ENCODE data around the gene FAN1.

FAN1 gene

GRCh38 chr15:30953731-30954378, 50.1 kb downstream of the FAN1 start:
- H3K27me3 ChIP-seq (ENCODE audit: control insufficient read depth in 3 of 3, insufficient read depth in 3 of 3, low read depth in 1 of 3, low read length in 3 of 3) = no peaks in the 10 kb centered on the region
- no peak overlapping the region for H4K8ac ChIP-seq (ENCODE audit: low read depth, low read length)
- no peak overlapping the region for H2BK12ac ChIP-seq (ENCODE audit: low read length)
- H4K91ac ChIP-seq (ENCODE audit: low read depth, low read length, poor library complexity) = no peak overlapping the region
- peak overlapping the region; percentile 59 for H3K14ac ChIP-seq (ENCODE audit: low read length)
- H2AK5ac ChIP-seq (ENCODE audit: low read depth, low read length) = peak overlapping the region; percentile 79
- H2BK15ac ChIP-seq (ENCODE audit: low read length) = no peak overlapping the region
- H3K27ac ChIP-seq (replicated peaks; ENCODE audit: low read length) = no peak overlapping the region
- H2BK5ac ChIP-seq (ENCODE audit: low read length) = no peak overlapping the region
- H3K9me3 ChIP-seq (replicated peaks in 1 of 2; ENCODE audit: control insufficient read depth in 2 of 2, insufficient read depth in 1 of 2, low read depth in 1 of 2, low read length in 2 of 2) = peaks cover 2 to 14% of the 10 kb centered on the region in 2 donors
- H3K4me1 ChIP-seq (ENCODE audit: control insufficient read depth in 2 of 2, insufficient read depth in 1 of 2, low read depth in 1 of 2, low read length in 2 of 2) = peaks cover 0 to 1% of the 10 kb centered on the region in 2 donors
- H3K79me1 ChIP-seq (ENCODE audit: low read depth, low read length) = no peaks in the 10 kb centered on the region
- no CpG with 5 or more reads among the region's 7 CpGs for WGBS, 2 donors (ENCODE audit: extremely low coverage in 2 of 2, insufficient read length in 2 of 2, insufficient replicate concordance in 1 of 2)
- H3K4ac ChIP-seq (ENCODE audit: low read length) = no peak overlapping the region
- peak overlapping the region; percentile 44 for H3K18ac ChIP-seq (ENCODE audit: low read length)
- DNase-seq (ENCODE audit: low spot score) = no peak
- peak overlapping the region; percentile 83 for H3K23ac ChIP-seq (ENCODE audit: low read depth, low read length, poor library complexity)
- H2BK120ac ChIP-seq (ENCODE audit: low read depth, low read length) = no peak overlapping the region
- H2AFZ ChIP-seq (ENCODE audit: low read length) = no peak overlapping the region
- peaks cover 18 to 95% of the 10 kb centered on the region in 2 donors for H3K36me3 ChIP-seq (replicated peaks in 1 of 2; ENCODE audit: control insufficient read depth in 2 of 2, insufficient read depth in 2 of 2, low read length in 2 of 2)
- no peak overlapping the region for H3K4me3 ChIP-seq (ENCODE audit: low read length in 2 of 2)
- no peak overlapping the region for H3K4me2 ChIP-seq (ENCODE audit: insufficient read depth, low read length, poor library complexity, severe bottlenecking)
- no peak overlapping the region for H3K9ac ChIP-seq (ENCODE audit: low read depth, low read length, poor library complexity)

GRCh38 chr15:30954674-30955073, 51.0 kb downstream of the FAN1 start:
- Histone ChIP-seq H3K23ac (ENCODE audit: low read depth, low read length, poor library complexity) (no peak overlapping the region), H2BK12ac (ENCODE audit: low read length) (no peak overlapping the region), H3K18ac (ENCODE audit: low read length) (no peak overlapping the region), H2AK5ac (ENCODE audit: low read depth, low read length) (no peak overlapping the region), H3K4me2 (ENCODE audit: insufficient read depth, low read length, poor library complexity, severe bottlenecking) (no peak overlapping the region), H4K8ac (ENCODE audit: low read depth, low read length) (no peak overlapping the region), H3K36me3 (replicated peaks in 1 of 2; ENCODE audit: control insufficient read depth in 2 of 2, insufficient read depth in 2 of 2, low read length in 2 of 2) (peaks cover 18 to 94% of the 10 kb centered on the region in 2 donors), H3K4me3 (ENCODE audit: low read length in 2 of 2) (no peak overlapping the region), H3K14ac (ENCODE audit: low read length) (no peak overlapping the region), H3K4ac (ENCODE audit: low read length) (no peak overlapping the region), H3K4me1 (ENCODE audit: control insufficient read depth in 2 of 2, insufficient read depth in 1 of 2, low read depth in 1 of 2, low read length in 2 of 2) (peaks cover 0 to 1% of the 10 kb centered on the region in 2 donors), H2BK15ac (ENCODE audit: low read length) (no peak overlapping the region), H3K79me1 (ENCODE audit: low read depth, low read length) (no peaks in the 10 kb centered on the region), H3K27ac (replicated peaks; ENCODE audit: low read length) (no peak overlapping the region), H3K27me3 (ENCODE audit: control insufficient read depth in 3 of 3, insufficient read depth in 3 of 3, low read depth in 1 of 3, low read length in 3 of 3) (no peaks in the 10 kb centered on the region), H4K91ac (ENCODE audit: low read depth, low read length, poor library complexity) (no peak overlapping the region), H2BK5ac (ENCODE audit: low read length) (no peak overlapping the region), H2AFZ (ENCODE audit: low read length) (no peak overlapping the region), H3K9ac (ENCODE audit: low read depth, low read length, poor library complexity) (no peak overlapping the region), H3K9me3 (replicated peaks in 1 of 2; ENCODE audit: control insufficient read depth in 2 of 2, insufficient read depth in 1 of 2, low read depth in 1 of 2, low read length in 2 of 2) (peaks cover 2 to 6% of the 10 kb centered on the region in 2 donors), H2BK120ac (ENCODE audit: low read depth, low read length) (no peak overlapping the region)
- WGBS, 2 donors (ENCODE audit: extremely low coverage in 2 of 2, insufficient read length in 2 of 2, insufficient replicate concordance in 1 of 2) = no CpG with 5 or more reads among the region's 1 CpG
- no peak for DNase-seq (ENCODE audit: low spot score)

GRCh38 chr15:30956216-30957124, 52.8 kb downstream of the FAN1 start:
- H3K4ac ChIP-seq (ENCODE audit: low read length) = no peak overlapping the region
- no peak overlapping the region for H2BK5ac ChIP-seq (ENCODE audit: low read length)
- H3K23ac ChIP-seq (ENCODE audit: low read depth, low read length, poor library complexity) = no peak overlapping the region
- no peak for DNase-seq (ENCODE audit: low spot score)
- peaks cover 18 to 91% of the 10 kb centered on the region in 2 donors for H3K36me3 ChIP-seq (replicated peaks in 1 of 2; ENCODE audit: control insufficient read depth in 2 of 2, insufficient read depth in 2 of 2, low read length in 2 of 2)
- WGBS, 2 donors (ENCODE audit: extremely low coverage in 2 of 2, insufficient read length in 2 of 2, insufficient replicate concordance in 1 of 2) = no CpG with 5 or more reads among the region's 6 CpGs
- peaks cover 0 to 1% of the 10 kb centered on the region in 2 donors for H3K4me1 ChIP-seq (ENCODE audit: control insufficient read depth in 2 of 2, insufficient read depth in 1 of 2, low read depth in 1 of 2, low read length in 2 of 2)
- no peak overlapping the region for H4K91ac ChIP-seq (ENCODE audit: low read depth, low read length, poor library complexity)
- no peak overlapping the region for H3K18ac ChIP-seq (ENCODE audit: low read length)
- H3K9me3 ChIP-seq (replicated peaks in 1 of 2; ENCODE audit: control insufficient read depth in 2 of 2, insufficient read depth in 1 of 2, low read depth in 1 of 2, low read length in 2 of 2) = peaks cover 0 to 2% of the 10 kb centered on the region in 2 donors
- no peak overlapping the region for H2AFZ ChIP-seq (ENCODE audit: low read length)
- no peak overlapping the region for H2BK120ac ChIP-seq (ENCODE audit: low read depth, low read length)
- H3K4me3 ChIP-seq (ENCODE audit: low read length in 2 of 2) = no peak overlapping the region
- no peak overlapping the region for H3K4me2 ChIP-seq (ENCODE audit: insufficient read depth, low read length, poor library complexity, severe bottlenecking)
- H4K8ac ChIP-seq (ENCODE audit: low read depth, low read length) = no peak overlapping the region
- no peaks in the 10 kb centered on the region for H3K79me1 ChIP-seq (ENCODE audit: low read depth, low read length)
- no peak overlapping the region for H3K14ac ChIP-seq (ENCODE audit: low read length)
- H3K9ac ChIP-seq (ENCODE audit: low read depth, low read length, poor library complexity) = no peak overlapping the region
- no peak overlapping the region for H2BK15ac ChIP-seq (ENCODE audit: low read length)
- H3K27ac ChIP-seq (replicated peaks; ENCODE audit: low read length) = no peak overlapping the region
- no peaks in the 10 kb centered on the region for H3K27me3 ChIP-seq (ENCODE audit: control insufficient read depth in 3 of 3, insufficient read depth in 3 of 3, low read depth in 1 of 3, low read length in 3 of 3)
- H2AK5ac ChIP-seq (ENCODE audit: low read depth, low read length) = no peak overlapping the region
- H2BK12ac ChIP-seq (ENCODE audit: low read length) = no peak overlapping the region

GRCh38 chr15:30958219-30958618, 54.5 kb downstream of the FAN1 start:
- H4K8ac ChIP-seq (ENCODE audit: low read depth, low read length) = no peak overlapping the region
- H3K27me3 ChIP-seq (ENCODE audit: control insufficient read depth in 3 of 3, insufficient read depth in 3 of 3, low read depth in 1 of 3, low read length in 3 of 3) = no peaks in the 10 kb centered on the region
- DNase-seq (ENCODE audit: low spot score) = no peak
- H3K9ac ChIP-seq (ENCODE audit: low read depth, low read length, poor library complexity) = no peak overlapping the region
- H3K23ac ChIP-seq (ENCODE audit: low read depth, low read length, poor library complexity) = no peak overlapping the region
- no peak overlapping the region for H2AFZ ChIP-seq (ENCODE audit: low read length)
- H3K14ac ChIP-seq (ENCODE audit: low read length) = no peak overlapping the region
- peaks cover 0 to 1% of the 10 kb centered on the region in 2 donors for H3K4me1 ChIP-seq (ENCODE audit: control insufficient read depth in 2 of 2, insufficient read depth in 1 of 2, low read depth in 1 of 2, low read length in 2 of 2)
- H3K18ac ChIP-seq (ENCODE audit: low read length) = no peak overlapping the region
- H3K9me3 ChIP-seq (replicated peaks in 1 of 2; ENCODE audit: control insufficient read depth in 2 of 2, insufficient read depth in 1 of 2, low read depth in 1 of 2, low read length in 2 of 2) = no peaks in the 10 kb centered on the region
- no peak overlapping the region for H2BK12ac ChIP-seq (ENCODE audit: low read length)
- H2BK120ac ChIP-seq (ENCODE audit: low read depth, low read length) = no peak overlapping the region
- no peak overlapping the region for H3K4me2 ChIP-seq (ENCODE audit: insufficient read depth, low read length, poor library complexity, severe bottlenecking)
- H3K36me3 ChIP-seq (replicated peaks in 1 of 2; ENCODE audit: control insufficient read depth in 2 of 2, insufficient read depth in 2 of 2, low read length in 2 of 2) = peaks cover 14 to 74% of the 10 kb centered on the region in 2 donors
- H2AK5ac ChIP-seq (ENCODE audit: low read depth, low read length) = no peak overlapping the region
- H3K27ac ChIP-seq (replicated peaks; ENCODE audit: low read length) = no peak overlapping the region
- no peak overlapping the region for H3K4ac ChIP-seq (ENCODE audit: low read length)
- no CpG with 5 or more reads among the region's 5 CpGs for WGBS, 2 donors (ENCODE audit: extremely low coverage in 2 of 2, insufficient read length in 2 of 2, insufficient replicate concordance in 1 of 2)
- no peaks in the 10 kb centered on the region for H3K79me1 ChIP-seq (ENCODE audit: low read depth, low read length)
- no peak overlapping the region for H4K91ac ChIP-seq (ENCODE audit: low read depth, low read length, poor library complexity)
- H3K4me3 ChIP-seq (ENCODE audit: low read length in 2 of 2) = no peak overlapping the region
- no peak overlapping the region for H2BK5ac ChIP-seq (ENCODE audit: low read length)
- H2BK15ac ChIP-seq (ENCODE audit: low read length) = no peak overlapping the region
